22Rv1 (cell line): ENCODE results near the gene LYPD6B.

Experiments
- ZFX ChIP-seq: fragments of 450-650 bp; IDR thresholded peaks from 2 replicates; pipeline ENCODE4 v1.6.1; 2017; ENCODE audit warnings: antibody characterized with exemption, borderline replicate concordance
- TF ChIP-seq, protein P1 (sequence below): fragments of 450-650 bp; IDR thresholded peaks from 2 replicates; pipeline ENCODE4 v1.5.1; 2017; ENCODE audit warnings: mild to moderate bottlenecking

DNA sequence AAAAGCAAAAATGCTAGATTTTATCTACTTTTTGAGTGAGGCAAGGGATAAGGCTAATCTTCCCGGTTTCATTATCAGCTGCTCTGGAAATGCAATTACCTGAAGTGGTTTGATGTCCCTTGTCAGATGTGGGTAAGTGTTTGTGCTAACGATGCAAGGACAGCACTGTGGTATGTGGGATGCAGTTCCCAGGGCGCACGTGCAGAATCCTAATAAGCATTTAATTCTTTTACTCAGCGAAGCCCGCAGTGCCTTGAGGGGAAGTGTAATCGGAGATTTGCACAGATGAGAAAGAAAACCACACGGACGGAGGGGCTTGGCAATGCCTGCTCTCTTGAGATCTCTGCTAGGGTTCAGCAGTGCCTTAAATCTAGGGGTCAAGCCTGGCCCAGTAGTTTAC is 183.4 kb downstream of the LYPD6B start:
- TF ChIP-seq, protein P1, sequence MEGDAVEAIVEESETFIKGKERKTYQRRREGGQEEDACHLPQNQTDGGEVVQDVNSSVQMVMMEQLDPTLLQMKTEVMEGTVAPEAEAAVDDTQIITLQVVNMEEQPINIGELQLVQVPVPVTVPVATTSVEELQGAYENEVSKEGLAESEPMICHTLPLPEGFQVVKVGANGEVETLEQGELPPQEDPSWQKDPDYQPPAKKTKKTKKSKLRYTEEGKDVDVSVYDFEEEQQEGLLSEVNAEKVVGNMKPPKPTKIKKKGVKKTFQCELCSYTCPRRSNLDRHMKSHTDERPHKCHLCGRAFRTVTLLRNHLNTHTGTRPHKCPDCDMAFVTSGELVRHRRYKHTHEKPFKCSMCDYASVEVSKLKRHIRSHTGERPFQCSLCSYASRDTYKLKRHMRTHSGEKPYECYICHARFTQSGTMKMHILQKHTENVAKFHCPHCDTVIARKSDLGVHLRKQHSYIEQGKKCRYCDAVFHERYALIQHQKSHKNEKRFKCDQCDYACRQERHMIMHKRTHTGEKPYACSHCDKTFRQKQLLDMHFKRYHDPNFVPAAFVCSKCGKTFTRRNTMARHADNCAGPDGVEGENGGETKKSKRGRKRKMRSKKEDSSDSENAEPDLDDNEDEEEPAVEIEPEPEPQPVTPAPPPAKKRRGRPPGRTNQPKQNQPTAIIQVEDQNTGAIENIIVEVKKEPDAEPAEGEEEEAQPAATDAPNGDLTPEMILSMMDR = no peak
- TF ChIP-seq ZFX = no peak
